Fibroblast of lung (primary cell): ENCODE data around the gene PIGZ.

ENCODE experiments used
- EZH2 ChIP-seq: IDR thresholded peaks from 2 replicates; pipeline ENCODE4 v1.5.1; 2012; ENCODE audit warnings: low read length, control low read depth, mild to moderate bottlenecking; ENCODE audit errors: missing control alignments
- TF ChIP-seq, protein P1 (sequence below), 2 donors: IDR thresholded peaks in 1 of 2; conservative IDR thresholded peaks in 1 of 2; 1 replicate in 1 of 2; 2 replicates in 1 of 2; pipeline ENCODE4 v1.5.1; 2011 to 2012; ENCODE audit warnings: low read length in 2 of 2, control low read depth in 1 of 2, inconsistent platforms in 1 of 2, low read depth in 1 of 2, mild to moderate bottlenecking in 1 of 2

DNA sequence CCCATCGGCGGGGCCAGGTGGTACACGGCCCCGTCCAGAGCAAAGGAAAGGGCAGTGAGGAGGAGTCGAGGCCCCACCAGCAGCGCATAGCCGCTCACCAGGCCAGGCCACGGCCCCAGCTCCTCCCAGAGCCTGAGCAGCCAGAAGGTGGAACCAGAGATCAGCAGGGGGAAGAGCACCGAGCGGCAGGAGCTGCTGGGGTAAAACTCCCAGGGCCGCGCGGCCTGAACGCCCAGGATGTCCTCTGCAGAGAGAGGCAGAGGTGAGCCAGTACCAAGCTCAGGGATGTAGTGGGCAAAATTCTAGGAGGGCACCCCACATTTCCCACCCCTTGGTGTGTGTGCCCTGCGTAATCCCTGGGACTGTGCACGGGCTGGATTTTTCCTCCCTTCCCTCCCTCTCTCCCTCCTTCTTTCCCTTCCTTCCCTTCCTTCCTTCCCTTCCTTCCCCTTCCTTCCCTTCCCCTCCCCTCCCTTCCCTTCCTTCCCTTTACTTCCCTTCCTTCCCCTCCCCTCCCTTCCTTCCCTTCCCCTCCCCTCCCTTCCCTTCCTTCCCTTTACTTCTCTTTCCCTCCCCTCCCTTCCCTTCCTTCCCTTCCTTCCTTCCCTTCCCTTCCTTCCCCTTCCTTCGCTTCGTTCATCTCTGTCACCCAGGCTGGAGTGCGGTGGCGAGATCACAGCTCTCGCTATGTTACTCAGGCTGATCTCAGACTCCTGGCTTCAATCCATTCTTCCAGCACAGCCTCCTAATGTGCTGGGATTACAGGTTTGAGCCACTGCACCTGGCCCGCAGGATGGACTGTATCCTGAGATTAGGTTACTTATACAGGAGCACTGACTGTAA lies 20.0 kb downstream of the PIGZ start:
- TF ChIP-seq, protein P1, sequence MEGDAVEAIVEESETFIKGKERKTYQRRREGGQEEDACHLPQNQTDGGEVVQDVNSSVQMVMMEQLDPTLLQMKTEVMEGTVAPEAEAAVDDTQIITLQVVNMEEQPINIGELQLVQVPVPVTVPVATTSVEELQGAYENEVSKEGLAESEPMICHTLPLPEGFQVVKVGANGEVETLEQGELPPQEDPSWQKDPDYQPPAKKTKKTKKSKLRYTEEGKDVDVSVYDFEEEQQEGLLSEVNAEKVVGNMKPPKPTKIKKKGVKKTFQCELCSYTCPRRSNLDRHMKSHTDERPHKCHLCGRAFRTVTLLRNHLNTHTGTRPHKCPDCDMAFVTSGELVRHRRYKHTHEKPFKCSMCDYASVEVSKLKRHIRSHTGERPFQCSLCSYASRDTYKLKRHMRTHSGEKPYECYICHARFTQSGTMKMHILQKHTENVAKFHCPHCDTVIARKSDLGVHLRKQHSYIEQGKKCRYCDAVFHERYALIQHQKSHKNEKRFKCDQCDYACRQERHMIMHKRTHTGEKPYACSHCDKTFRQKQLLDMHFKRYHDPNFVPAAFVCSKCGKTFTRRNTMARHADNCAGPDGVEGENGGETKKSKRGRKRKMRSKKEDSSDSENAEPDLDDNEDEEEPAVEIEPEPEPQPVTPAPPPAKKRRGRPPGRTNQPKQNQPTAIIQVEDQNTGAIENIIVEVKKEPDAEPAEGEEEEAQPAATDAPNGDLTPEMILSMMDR (conservative IDR thresholded peaks at IDR 0.05 in 1 of 2, IDR thresholded peaks at IDR 0.05 in 1 of 2; ENCODE audit: low read depth in 1 of 2, low read length in 2 of 2) = no peak
- TF ChIP-seq EZH2 = no peak
